ENCODE measurements around the gene FAM13A. TPM values are rescaled to one million over a fixed set of nuclear protein-coding genes. Genes with fewer than 3 reads are reported as not detected.

The FAM13A gene
- total and polyA plus RNA-seq, 2 donors (not counting 1 experiment from before 2014, with no cell fraction given) = 0.51 to 2.1 TPM

DNA sequence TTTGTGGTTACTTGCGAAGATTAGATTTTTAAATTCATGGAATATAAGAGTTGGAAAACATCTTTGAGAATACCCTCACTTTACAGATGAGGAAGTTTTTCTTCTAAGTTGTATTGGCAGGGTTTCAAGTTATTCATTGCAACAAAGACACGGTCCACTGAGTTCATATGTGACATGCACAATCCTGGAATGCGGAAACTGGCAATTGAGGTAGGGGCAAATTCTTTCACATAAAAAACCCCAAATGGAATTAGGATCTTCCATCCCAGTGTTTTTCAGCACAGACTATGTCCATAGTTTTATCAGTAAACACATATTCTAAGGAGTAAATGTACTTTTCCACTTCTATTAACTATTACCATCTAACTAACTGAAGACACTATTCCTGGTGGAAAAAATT is 277.6 kb downstream of the FAM13A start:
- no CpG with 5 or more reads among the region's 3 CpGs for WGBS (ENCODE audit: insufficient coverage)
- no peak for ATAC-seq (ENCODE audit: low read depth)

DNA sequence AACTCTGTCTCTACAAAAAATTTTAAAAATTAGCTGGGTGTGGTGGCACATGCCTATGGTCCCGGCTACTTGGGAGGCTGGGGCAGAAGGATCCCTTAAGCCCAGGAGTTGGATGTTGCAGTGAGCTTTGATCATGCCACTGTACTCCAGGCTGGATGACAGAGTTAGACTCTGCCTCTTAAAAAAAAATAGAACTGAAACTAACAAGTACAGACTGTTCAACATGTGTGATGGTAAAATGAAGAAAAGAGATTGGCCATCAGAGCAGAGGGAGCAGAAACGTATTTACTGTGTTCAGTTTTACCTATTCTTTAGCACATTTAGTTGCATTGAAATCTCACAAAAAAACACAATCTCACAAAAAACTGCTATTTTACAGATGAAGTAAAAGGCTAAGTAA is 281.5 kb downstream of the FAM13A start:
- Histone ChIP-seq H3K4me3 (ENCODE audit: control extremely low read depth in 1 of 5, extremely low read depth in 1 of 5, insufficient read depth in 1 of 5, low read depth in 2 of 5, low read length in 4 of 5) (no peak overlapping the region), H3K9me3 (ENCODE audit: control extremely low read depth in 1 of 3, control insufficient read depth in 2 of 3, insufficient read depth in 1 of 3, low read length in 2 of 3) (no peaks in the 10 kb centered on the region), H3K79me2 (ENCODE audit: control insufficient read depth, insufficient read depth, low read length) (no peaks in the 10 kb centered on the region), H3K27ac (ENCODE audit: low read length in 2 of 2) (no peak overlapping the region), H3K27me3 (replicated peaks in 1 of 4; ENCODE audit: control extremely low read depth in 1 of 4, control insufficient read depth in 3 of 4, insufficient read depth in 4 of 4, low read length in 3 of 4) (no peaks in the 10 kb centered on the region), H3K9ac (ENCODE audit: low read length) (no peak overlapping the region), H2AFZ (ENCODE audit: insufficient read depth, low read depth, low read length, poor library complexity, severe bottlenecking) (no peak overlapping the region), H3K36me3 (replicated peaks in 1 of 2; ENCODE audit: control extremely low read depth in 1 of 2, control insufficient read depth in 1 of 2, extremely low read depth in 1 of 2, insufficient read depth in 2 of 2, low read length in 1 of 2) (no peaks in the 10 kb centered on the region), H4K20me1 (ENCODE audit: control insufficient read depth, insufficient read depth, low read length, poor library complexity, severe bottlenecking) (no peaks in the 10 kb centered on the region), H3K4me1 (ENCODE audit: control insufficient read depth in 2 of 2, insufficient read depth in 2 of 2, low read length in 2 of 2) (no peaks in the 10 kb centered on the region), H3K4me2 (replicated peaks; ENCODE audit: low read depth, low read length, poor library complexity, severe bottlenecking) (no peak overlapping the region)
- Mint-ChIP-seq H3K9me3 (ENCODE audit: insufficient read depth) (no peaks in the 10 kb centered on the region), H3K27me3 (peaks cover 11% of the 10 kb centered on the region), H3K4me1 (no peaks in the 10 kb centered on the region), H3K27ac (no peak overlapping the region), H3K4me3 (no peak overlapping the region)
- DNase-seq = no peak
- ChIA-PET POLR2A (no interaction called here), CTCF (no interaction called here)
- ATAC-seq (ENCODE audit: low read depth) = no peak
- 100% methylated on average over 1 of the region's 2 CpGs for WGBS (ENCODE audit: insufficient coverage)
- no peak for TF ChIP-seq EZH2 (IDR thresholded peaks at IDR 0.05; ENCODE audit: borderline replicate concordance, insufficient read depth, low read depth, low read length, poor library complexity, severe bottlenecking)
- TF ChIP-seq, protein P1, sequence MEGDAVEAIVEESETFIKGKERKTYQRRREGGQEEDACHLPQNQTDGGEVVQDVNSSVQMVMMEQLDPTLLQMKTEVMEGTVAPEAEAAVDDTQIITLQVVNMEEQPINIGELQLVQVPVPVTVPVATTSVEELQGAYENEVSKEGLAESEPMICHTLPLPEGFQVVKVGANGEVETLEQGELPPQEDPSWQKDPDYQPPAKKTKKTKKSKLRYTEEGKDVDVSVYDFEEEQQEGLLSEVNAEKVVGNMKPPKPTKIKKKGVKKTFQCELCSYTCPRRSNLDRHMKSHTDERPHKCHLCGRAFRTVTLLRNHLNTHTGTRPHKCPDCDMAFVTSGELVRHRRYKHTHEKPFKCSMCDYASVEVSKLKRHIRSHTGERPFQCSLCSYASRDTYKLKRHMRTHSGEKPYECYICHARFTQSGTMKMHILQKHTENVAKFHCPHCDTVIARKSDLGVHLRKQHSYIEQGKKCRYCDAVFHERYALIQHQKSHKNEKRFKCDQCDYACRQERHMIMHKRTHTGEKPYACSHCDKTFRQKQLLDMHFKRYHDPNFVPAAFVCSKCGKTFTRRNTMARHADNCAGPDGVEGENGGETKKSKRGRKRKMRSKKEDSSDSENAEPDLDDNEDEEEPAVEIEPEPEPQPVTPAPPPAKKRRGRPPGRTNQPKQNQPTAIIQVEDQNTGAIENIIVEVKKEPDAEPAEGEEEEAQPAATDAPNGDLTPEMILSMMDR (IDR thresholded peaks at IDR 0.05) = no peak
- intact Hi-C loops (cut with micrococcal nuclease) = no loop called here

More for the DNA sequence above, 277.6 kb downstream of the FAM13A start:
- H3K9me3 ChIP-seq (ENCODE audit: control extremely low read depth in 1 of 3, control insufficient read depth in 2 of 3, insufficient read depth in 1 of 3, low read length in 2 of 3) = no peaks in the 10 kb centered on the region
- H4K20me1 ChIP-seq (ENCODE audit: control insufficient read depth, insufficient read depth, low read length, poor library complexity, severe bottlenecking) = no peaks in the 10 kb centered on the region
- ChIA-PET CTCF (interaction anchor here (1.2 kb wide), 1 partner anchor 240 kb away, joined by 3 read pairs; no protein-coding TSS in a partner anchor), POLR2A (no interaction called here)
- H3K4me3 ChIP-seq (ENCODE audit: control extremely low read depth in 1 of 5, extremely low read depth in 1 of 5, insufficient read depth in 1 of 5, low read depth in 2 of 5, low read length in 4 of 5) = no peak overlapping the region
- intact Hi-C loops (cut with micrococcal nuclease) = no loop called here
- Mint-ChIP-seq H3K4me1 (no peaks in the 10 kb centered on the region), H3K9me3 (ENCODE audit: insufficient read depth) (no peaks in the 10 kb centered on the region), H3K27ac (no peak overlapping the region), H3K27me3 (no peaks in the 10 kb centered on the region), H3K4me3 (no peak overlapping the region)
- no peak for DNase-seq
- H3K4me2 ChIP-seq (replicated peaks; ENCODE audit: low read depth, low read length, poor library complexity, severe bottlenecking) = no peak overlapping the region
- no peaks in the 10 kb centered on the region for H3K79me2 ChIP-seq (ENCODE audit: control insufficient read depth, insufficient read depth, low read length)
- TF ChIP-seq, protein P1 (IDR thresholded peaks at IDR 0.05) = no peak
- no peak for TF ChIP-seq EZH2 (IDR thresholded peaks at IDR 0.05; ENCODE audit: borderline replicate concordance, insufficient read depth, low read depth, low read length, poor library complexity, severe bottlenecking)
- no peaks in the 10 kb centered on the region for H3K4me1 ChIP-seq (ENCODE audit: control insufficient read depth in 2 of 2, insufficient read depth in 2 of 2, low read length in 2 of 2)
- H3K9ac ChIP-seq (ENCODE audit: low read length) = no peak overlapping the region
- H3K27ac ChIP-seq (ENCODE audit: low read length in 2 of 2) = no peak overlapping the region
- no peaks in the 10 kb centered on the region for H3K27me3 ChIP-seq (replicated peaks in 1 of 4; ENCODE audit: control extremely low read depth in 1 of 4, control insufficient read depth in 3 of 4, insufficient read depth in 4 of 4, low read length in 3 of 4)
- no peak overlapping the region for H2AFZ ChIP-seq (ENCODE audit: insufficient read depth, low read depth, low read length, poor library complexity, severe bottlenecking)
- H3K36me3 ChIP-seq (replicated peaks in 1 of 2; ENCODE audit: control extremely low read depth in 1 of 2, control insufficient read depth in 1 of 2, extremely low read depth in 1 of 2, insufficient read depth in 2 of 2, low read length in 1 of 2) = no peaks in the 10 kb centered on the region
